Tibial nerve (tissue), 3 donors: Measurements from ENCODE around the gene ABCB4.

Source experiments
- POLR2A ChIP-seq, 2 donors: fragments of 450-650 bp; IDR thresholded peaks; one replicate each; pipeline ENCODE4 v1.6.1; 2017; ENCODE audit warnings: antibody characterized with exemption in 2 of 2, mild to moderate bottlenecking in 2 of 2, moderate library complexity in 2 of 2
- TF ChIP-seq, protein P1 (sequence below), 5 experiments: fragments of 200-600 bp in 3 of 5; fragments of 450-650 bp in 2 of 5; sonication (generic) in 3 of 5; IDR thresholded peaks; one replicate each; pipeline ENCODE4 v1.5.1; 2016 to 2019; ENCODE audit warnings: antibody characterized with exemption in 5 of 5, mild to moderate bottlenecking in 3 of 5, moderate library complexity in 2 of 5

DNA sequence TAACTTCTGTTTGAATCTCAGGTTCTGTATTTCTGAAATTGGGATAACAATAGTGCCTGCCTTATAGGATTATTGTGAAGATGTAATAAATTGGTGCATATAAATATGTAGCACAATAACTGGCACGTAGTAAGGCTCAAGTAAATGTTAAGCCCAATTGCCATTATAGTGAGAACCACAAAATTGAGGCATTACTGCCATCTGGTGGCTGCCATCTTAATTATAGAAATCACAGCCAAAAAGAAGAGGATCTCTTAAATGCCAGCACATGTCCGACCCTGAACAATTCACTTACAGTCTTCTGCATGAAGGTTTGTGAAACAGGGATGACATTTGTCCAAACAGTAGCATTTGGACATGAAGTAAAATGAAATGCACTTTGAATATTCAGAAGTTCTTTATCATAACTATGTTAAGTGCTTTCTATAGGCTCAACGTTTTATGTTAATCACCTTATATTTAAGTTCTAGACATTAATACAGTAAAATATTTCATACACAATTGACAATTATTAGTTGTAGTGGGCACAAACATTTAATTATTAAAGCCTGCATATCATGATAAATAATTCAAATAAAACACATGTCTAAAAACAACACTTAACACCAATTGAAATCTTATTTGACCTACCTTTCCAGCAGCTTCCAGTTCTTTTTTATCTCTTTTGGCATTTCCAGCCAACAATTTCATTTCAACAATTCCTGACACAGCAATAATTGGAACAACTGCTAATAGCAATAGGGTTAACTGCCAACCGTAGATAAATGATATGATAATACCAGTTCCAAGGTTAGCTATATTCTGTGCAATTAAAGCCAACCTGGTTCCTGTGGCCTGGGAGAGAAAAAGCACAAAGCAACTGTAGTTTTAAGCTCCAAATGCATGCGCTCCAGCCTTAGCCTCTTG, 58.5 kb downstream of the ABCB4 start:
- TF ChIP-seq, protein P1, sequence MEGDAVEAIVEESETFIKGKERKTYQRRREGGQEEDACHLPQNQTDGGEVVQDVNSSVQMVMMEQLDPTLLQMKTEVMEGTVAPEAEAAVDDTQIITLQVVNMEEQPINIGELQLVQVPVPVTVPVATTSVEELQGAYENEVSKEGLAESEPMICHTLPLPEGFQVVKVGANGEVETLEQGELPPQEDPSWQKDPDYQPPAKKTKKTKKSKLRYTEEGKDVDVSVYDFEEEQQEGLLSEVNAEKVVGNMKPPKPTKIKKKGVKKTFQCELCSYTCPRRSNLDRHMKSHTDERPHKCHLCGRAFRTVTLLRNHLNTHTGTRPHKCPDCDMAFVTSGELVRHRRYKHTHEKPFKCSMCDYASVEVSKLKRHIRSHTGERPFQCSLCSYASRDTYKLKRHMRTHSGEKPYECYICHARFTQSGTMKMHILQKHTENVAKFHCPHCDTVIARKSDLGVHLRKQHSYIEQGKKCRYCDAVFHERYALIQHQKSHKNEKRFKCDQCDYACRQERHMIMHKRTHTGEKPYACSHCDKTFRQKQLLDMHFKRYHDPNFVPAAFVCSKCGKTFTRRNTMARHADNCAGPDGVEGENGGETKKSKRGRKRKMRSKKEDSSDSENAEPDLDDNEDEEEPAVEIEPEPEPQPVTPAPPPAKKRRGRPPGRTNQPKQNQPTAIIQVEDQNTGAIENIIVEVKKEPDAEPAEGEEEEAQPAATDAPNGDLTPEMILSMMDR (IDR thresholded peaks at IDR 0.05): peak; percentile 49 to 79 (median 59)
- TF ChIP-seq POLR2A (IDR thresholded peaks at IDR 0.05): no peak
